Neutrophil (primary cell): ENCODE results near the gene C12orf54.
"Not testable (repeated sequence)": the region's sequence is repeated elsewhere in the genome, so short reads cannot be mapped to it uniquely, and the experiment has no call there.

Experiments used
- H3K27ac ChIP-seq: fragments of 200-600 bp; sonication (generic); 2 replicates; pipeline ENCODE4 v1.5.1; 2016; ENCODE audit warnings: mild to moderate bottlenecking, moderate library complexity
- H3K27me3 ChIP-seq: fragments of 200-600 bp; sonication (generic); 2 replicates; pipeline ENCODE4 v1.6.0; 2016; ENCODE audit warnings: mild to moderate bottlenecking
- H3K36me3 ChIP-seq: fragments of 200-600 bp; sonication (generic); 2 replicates; pipeline ENCODE4 v1.5.1; 2017
- H3K4me1 ChIP-seq, 2 experiments: fragments of 200-600 bp in 1 of 2; sonication (generic) in 1 of 2; 1 replicate in 1 of 2; 2 replicates in 1 of 2; pipeline versions ENCODE4 v1.5.1 to v1.6.1; 2013 to 2016; ENCODE audit warnings: low read depth in 1 of 2, low read length in 1 of 2, mild to moderate bottlenecking in 1 of 2, moderate library complexity in 1 of 2; ENCODE audit not compliant: control insufficient read depth in 1 of 2, insufficient read depth in 1 of 2
- H3K4me3 ChIP-seq, 2 experiments: fragments of 200-600 bp in 1 of 2; sonication (generic) in 1 of 2; 1 replicate in 1 of 2; 2 replicates in 1 of 2; pipeline ENCODE4 v1.5.1; 2013 to 2016; ENCODE audit warnings: low read depth in 1 of 2, low read length in 1 of 2, mild to moderate bottlenecking in 1 of 2, moderate library complexity in 1 of 2
- H3K9me3 ChIP-seq: fragments of 200-600 bp; sonication (generic); 2 replicates; pipeline ENCODE4 v1.5.1; 2016
- CTCF ChIP-seq: fragments of 200-600 bp; sonication (generic); IDR thresholded peaks from 2 replicates; pipeline ENCODE4 v1.5.1; 2016; ENCODE audit warnings: antibody characterized with exemption

C12orf54 gene

GRCh38 chr12:48514728-48515127 lies 32.4 kb downstream of the C12orf54 start:
- TF ChIP-seq CTCF = no peak
- no peaks in the 10 kb centered on the region for H3K27me3 ChIP-seq
- H3K27ac ChIP-seq = no peak overlapping the region
- H3K4me1 ChIP-seq = no peaks in the 10 kb centered on the region
- H3K9me3 ChIP-seq = no peaks in the 10 kb centered on the region
- no peak overlapping the region for H3K4me3 ChIP-seq
- H3K36me3 ChIP-seq = no peaks in the 10 kb centered on the region

GRCh38 chr12:48520381-48520780 lies 38.1 kb downstream of the C12orf54 start:
- not testable (repeated sequence) for H3K4me3 ChIP-seq

GRCh38 chr12:48525332-48525731 lies 43.0 kb downstream of the C12orf54 start, which contains the start of gene OR8S1:
TSS of gene OR8S1 (plus strand) at chr12:48525632. CDS start at chr12:48525632, 0 bp downstream.
- no peaks in the 10 kb centered on the region for H3K9me3 ChIP-seq
- TF ChIP-seq CTCF = no peak
- no peaks in the 10 kb centered on the region for H3K36me3 ChIP-seq
- H3K27ac ChIP-seq = no peak within 1 kb of the TSS
- H3K27me3 ChIP-seq = peaks cover 9% of the 10 kb centered on the region
- H3K4me1 ChIP-seq = no peaks in the 10 kb centered on the region
- no peak within 1 kb of the TSS for H3K4me3 ChIP-seq

More at GRCh38 chr12:48520381-48520780, 38.1 kb downstream of the C12orf54 start:
- not testable (repeated sequence) for H3K27ac ChIP-seq, H3K36me3 ChIP-seq, H3K4me1 ChIP-seq, H3K27me3 ChIP-seq, H3K9me3 ChIP-seq

GRCh38 chr12:48527891-48528670 lies 45.8 kb downstream of the C12orf54 start:
- no peak overlapping the region for H3K27ac ChIP-seq
- TF ChIP-seq CTCF = no peak
- H3K4me1 ChIP-seq = no peaks in the 10 kb centered on the region
- H3K4me3 ChIP-seq = no peak overlapping the region
- H3K36me3 ChIP-seq = no peaks in the 10 kb centered on the region
- no peaks in the 10 kb centered on the region for H3K9me3 ChIP-seq
- H3K27me3 ChIP-seq = peaks cover 9% of the 10 kb centered on the region

GRCh38 chr12:48532601-48533000 lies 50.3 kb downstream of the C12orf54 start:
- no peaks in the 10 kb centered on the region for H3K36me3 ChIP-seq
- no peaks in the 10 kb centered on the region for H3K27me3 ChIP-seq
- no peaks in the 10 kb centered on the region for H3K9me3 ChIP-seq
- TF ChIP-seq CTCF = no peak
- no peak overlapping the region for H3K4me3 ChIP-seq
- no peak overlapping the region for H3K27ac ChIP-seq
- no peaks in the 10 kb centered on the region for H3K4me1 ChIP-seq

GRCh38 chr12:48536602-48537001 lies 54.3 kb downstream of the C12orf54 start:
- Histone ChIP-seq H3K27ac (no peak overlapping the region), H3K4me3 (no peak overlapping the region), H3K36me3 (no peaks in the 10 kb centered on the region), H3K9me3 (no peaks in the 10 kb centered on the region), H3K4me1 (no peaks in the 10 kb centered on the region), H3K27me3 (peaks cover 10% of the 10 kb centered on the region)
- TF ChIP-seq CTCF = no peak
